NCI-H146 (cell line): ENCODE results near the gene BLNK.
"Not testable (repeated sequence)": the region's sequence is repeated elsewhere in the genome, so short reads cannot be mapped to it uniquely, and the experiment has no call there.

ENCODE experiments used
- DNase-seq: peaks from one replicate; lab custom pipeline; 2025; lab: John Stamatoyannopoulos, UW

BLNK gene

GRCh38 chr10:96225119-96225518 lies 46.2 kb downstream of the BLNK start:
- no peak for DNase-seq

DNA sequence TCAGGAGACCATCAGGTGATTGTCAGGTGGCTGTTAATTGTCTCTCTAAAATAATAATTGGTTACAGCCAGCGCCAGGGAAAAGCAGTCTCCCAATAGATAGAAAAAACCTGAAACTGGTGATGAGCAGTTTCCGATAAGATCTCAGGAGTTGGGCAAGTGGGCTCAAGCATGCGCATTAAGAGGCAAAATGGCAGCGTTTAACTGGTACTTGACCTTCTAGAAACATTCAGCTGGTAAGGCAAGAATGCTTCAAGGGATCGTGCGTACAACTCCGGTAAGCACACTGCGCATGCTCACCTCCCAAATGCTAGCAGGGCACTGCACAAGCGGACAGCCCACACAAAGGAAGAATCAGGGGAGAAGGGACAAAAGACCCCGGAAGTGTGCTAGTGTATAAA lies 48.5 kb downstream of the BLNK start:
- no peak for DNase-seq

GRCh38 chr10:96222441-96222840 lies 48.9 kb downstream of the BLNK start:
- DNase-seq = no peak

DNA sequence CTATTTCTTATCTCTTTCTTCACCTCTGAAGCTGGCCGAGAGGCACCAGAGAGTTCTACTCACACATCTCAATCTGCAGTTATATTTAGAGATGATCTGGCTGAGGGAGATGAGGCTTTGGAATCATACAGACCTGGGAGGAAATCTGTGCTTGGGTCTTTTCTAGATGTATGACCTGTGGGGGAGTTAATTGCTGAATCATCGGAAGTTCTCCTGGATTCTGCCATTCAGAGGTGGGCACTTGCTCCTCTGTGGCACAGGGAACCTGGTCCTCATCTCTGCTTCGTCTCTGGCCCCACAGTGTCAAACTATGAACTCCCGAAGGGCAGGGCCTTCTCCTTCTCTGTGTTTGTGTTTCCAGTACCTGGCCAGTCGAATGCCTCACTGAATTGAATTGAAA lies 52.5 kb downstream of the BLNK start:
- no peak for DNase-seq

DNA sequence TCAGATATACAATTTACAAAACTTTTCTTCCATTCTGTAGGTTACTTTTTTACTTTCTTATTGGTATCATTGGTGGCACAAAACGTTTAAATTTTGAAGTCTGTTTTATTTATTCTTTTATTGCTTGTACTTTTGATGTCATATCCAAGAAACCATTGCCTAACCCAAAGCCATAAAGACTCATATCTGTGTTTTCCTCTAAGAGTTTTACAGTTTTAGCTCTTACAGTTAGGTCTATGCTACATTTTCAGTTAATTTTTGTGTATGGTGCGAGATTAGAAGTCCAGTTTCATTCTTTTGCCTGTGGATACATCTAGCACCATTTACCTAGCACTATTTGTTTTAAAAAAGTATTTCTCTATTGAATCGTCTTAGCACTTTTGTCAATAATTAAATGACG lies 53.7 kb downstream of the BLNK start:
- no peak for DNase-seq

DNA sequence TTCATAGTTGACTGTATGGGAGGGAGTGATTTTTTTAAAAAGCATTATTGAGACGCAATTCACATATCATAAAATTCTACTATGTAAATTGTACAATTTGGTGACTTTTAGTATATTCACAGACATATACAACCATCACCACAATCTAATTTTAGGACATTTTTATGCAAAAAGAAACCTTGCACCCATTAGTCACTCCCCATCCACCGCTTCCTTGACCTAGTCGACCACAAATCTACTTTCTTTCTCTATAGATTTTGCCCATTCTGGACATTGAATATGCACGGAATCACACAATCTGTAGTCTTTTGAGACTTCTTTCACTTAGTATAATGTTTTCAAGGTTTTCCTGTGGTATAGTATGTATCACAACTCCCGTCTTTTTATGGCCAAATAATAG lies 54.6 kb downstream of the BLNK start:
- DNase-seq = no peak

DNA sequence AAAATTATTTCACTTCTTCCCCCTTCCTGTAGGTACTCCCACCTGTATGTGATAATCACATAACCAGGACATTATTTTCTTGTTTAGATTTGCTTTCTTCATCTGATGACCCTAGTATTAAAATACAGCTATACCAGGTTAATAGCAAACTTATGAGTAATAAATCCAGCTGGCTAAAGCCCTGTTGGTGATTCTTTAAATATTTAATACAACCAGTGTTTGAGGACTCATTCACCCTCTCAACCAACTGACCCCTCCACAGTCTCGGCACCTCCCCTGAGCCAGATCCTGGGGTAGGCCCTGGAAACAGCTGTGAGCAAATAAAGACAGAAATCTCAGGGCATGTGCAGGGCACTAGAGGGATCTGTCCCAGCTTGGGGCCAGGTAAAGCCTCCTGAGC lies 58.5 kb downstream of the BLNK start:
- DNase-seq = no peak

DNA sequence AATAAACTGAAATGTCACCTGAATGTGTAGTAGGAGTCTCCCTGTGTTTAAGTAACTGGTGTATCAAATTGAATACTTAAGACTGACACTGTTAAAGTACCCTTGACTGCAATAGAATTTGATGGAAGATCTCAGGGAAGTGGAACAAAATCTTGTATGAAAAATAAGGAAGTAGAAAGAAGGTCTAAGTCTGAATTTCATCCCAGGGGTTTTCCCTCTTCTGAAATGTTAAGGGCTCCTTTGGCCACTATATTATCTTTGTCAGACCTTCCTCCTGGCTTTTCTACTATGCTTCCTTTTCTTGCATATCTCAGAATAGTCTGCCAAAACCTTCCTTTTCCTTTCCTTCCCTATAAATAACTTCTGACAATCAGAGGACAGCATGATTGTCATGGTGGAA lies 59.6 kb downstream of the BLNK start:
- no peak for DNase-seq

- no peak for DNase-seq
Observed at GRCh38 chr10:96208946-96209345, 62.4 kb downstream of the BLNK start.

- DNase-seq = no peak
Observed at GRCh38 chr10:96208271-96208670, 63.1 kb downstream of the BLNK start.

GRCh38 chr10:96205580-96205979 lies 65.8 kb downstream of the BLNK start:
- DNase-seq = no peak

DNA sequence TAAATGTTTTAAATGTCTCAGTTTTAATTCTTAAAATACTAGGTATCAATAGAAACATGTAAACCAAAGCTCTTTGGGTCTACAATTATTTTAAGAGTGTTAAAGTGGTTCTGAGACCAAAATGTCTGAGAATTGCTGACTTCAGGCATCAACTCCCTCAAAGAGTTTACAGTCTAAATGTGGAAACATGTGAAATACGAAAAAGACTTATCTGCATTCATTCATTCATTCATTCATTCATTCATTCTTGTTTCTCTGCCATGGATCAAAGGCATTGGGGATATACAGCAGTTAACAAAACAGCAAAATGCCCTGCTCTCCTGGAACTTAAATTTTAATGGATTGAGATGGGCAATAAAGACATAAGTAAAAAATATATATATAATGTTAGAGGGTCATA lies 69.8 kb downstream of the BLNK start:
- DNase-seq = no peak

DNA sequence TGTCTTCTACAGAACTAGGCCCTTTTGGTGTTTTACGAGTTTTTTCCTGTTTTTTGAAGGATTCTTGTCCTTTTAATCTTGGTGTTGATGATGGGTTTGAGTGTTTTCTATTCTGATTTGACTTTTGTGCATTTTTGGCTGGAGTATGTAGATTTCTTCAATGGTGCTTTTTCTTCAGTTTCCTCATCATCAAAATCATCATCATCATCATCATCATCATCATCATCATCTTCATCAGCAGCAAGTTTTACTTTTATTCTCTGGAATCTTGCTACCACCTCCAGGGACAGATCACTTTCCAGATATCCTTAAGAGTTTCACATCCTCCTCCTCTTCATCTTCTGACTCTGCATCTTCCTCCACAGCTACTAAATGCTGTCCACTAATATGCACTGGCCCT lies 81.9 kb downstream of the BLNK start:
- not testable (repeated sequence) for DNase-seq

GRCh38 chr10:96188916-96189315 lies 82.5 kb downstream of the BLNK start:
- no peak for DNase-seq

GRCh38 chr10:96188421-96188820 lies 82.9 kb downstream of the BLNK start:
- DNase-seq = no peak

DNA sequence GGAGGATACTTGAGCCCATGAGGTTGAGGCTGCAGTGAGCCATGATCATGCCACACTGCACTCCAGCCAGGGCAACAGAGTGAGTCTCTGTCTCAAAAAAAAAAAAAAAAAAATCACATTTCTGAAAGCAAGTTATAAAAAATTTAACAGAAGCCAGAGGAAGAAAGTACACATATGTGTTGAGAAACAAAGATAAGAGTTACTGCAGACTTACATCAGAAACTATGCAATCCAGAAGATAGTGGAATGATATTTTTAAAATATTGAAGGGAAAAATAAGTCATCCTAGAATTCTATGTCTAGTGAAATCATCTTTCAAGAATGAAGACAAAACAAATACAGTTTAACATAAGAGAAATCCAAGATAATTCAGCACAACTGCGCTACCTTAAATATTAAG lies 94.4 kb downstream of the BLNK start:
- no peak for DNase-seq

DNA sequence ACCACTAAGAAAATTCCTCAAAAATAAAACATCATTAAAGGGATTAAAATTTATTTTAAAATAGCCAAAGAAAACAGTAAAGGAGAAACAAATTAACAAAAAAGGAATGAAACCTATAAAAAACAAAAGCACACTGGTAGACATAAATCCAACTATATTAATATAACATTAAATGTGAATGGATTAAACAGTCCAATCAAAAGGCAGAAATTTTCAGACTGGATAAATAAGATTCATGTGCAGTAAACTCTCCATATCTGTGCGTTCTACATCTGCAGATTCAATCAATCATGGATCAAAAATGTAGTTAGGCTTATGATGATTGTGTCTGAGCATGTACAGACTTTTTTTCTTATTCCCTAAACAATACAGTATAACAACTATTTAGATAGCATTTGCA lies 98.7 kb downstream of the BLNK start:
- no peak for DNase-seq

DNA sequence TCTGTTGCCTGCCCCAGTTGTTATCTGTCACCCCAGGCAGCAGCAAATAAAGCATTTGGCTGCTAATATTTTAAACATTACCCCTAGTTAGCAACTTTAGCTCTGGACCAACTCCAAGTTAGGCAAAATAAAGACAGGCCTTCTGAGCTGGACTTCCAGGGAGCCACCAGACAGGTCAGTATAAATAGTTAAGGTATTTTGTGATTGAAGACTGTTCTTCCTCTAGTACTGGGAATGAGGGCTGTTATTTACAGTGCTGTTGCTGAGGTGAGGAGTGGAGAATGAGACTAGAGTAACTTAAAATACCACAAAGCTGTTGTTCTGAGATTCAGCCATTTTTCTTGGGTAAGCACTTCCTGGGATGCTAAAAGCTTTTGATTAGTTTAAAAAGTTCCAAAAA lies 101.1 kb downstream of the BLNK start:
- DNase-seq = no peak

- no peak for DNase-seq
Observed at GRCh38 chr10:96168546-96168945, 102.8 kb downstream of the BLNK start.

DNA sequence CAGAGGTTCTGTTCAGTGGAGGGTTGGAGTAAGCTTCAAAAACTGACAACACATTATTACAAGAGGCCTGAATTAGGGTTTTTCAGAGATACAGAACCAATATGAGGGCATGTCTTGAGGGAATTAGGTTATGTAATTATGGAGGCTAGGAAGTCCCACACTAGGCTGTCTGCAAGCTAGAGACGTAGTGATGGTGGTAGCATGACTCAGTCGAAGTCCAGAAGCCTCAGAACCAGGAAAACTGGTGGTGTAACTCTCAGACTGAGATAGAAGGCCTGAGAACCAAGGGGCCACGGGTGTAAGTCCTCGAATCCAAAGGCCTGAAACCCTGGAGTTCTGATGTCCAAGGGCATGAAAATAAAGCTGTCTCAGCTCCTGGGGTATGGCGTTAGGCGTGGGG lies 105.6 kb downstream of the BLNK start:
- no peak for DNase-seq

- no peak for DNase-seq
Observed at GRCh38 chr10:96153070-96153469, 118.3 kb downstream of the BLNK start.

GRCh38 chr10:96152437-96152836 lies 118.9 kb downstream of the BLNK start:
- DNase-seq = no peak
